Loucy (cell line): Measurements from ENCODE around the gene GATB.

Experiments used
- H2AFZ ChIP-seq: fragments of 200-600 bp; sonication (generic); 2 replicates; pipeline ENCODE4 v1.6.0; 2016; ENCODE audit warnings: antibody characterized with exemption, mild to moderate bottlenecking, low read length, moderate library complexity
- H3F3A ChIP-seq: fragments of 200-600 bp; 2 replicates; pipeline ENCODE4 v1.6.0; 2016; ENCODE audit warnings: antibody characterized with exemption, low read depth, mild to moderate bottlenecking
- H3K27me3 ChIP-seq: fragments of 200-600 bp; sonication (generic); 2 replicates; pipeline ENCODE4 v1.6.1; 2014; ENCODE audit warnings: low read length, mild to moderate bottlenecking; ENCODE audit not compliant: insufficient read depth, poor library complexity, severe bottlenecking
- H3K36me3 ChIP-seq: fragments of 200-600 bp; sonication (generic); 2 replicates; pipeline ENCODE4 v1.6.1; 2016; ENCODE audit warnings: low read length; ENCODE audit not compliant: insufficient read depth
- H3K4me1 ChIP-seq: fragments of 200-600 bp; sonication (generic); 2 replicates; pipeline ENCODE4 v1.5.1; 2014; ENCODE audit warnings: low read length, mild to moderate bottlenecking; ENCODE audit not compliant: insufficient read depth, poor library complexity, severe bottlenecking
- H3K4me2 ChIP-seq: fragments of 200-600 bp; sonication (generic); 2 replicates; pipeline ENCODE4 v1.6.0; 2014; ENCODE audit warnings: antibody characterized with exemption, low read length, low read depth, mild to moderate bottlenecking; ENCODE audit not compliant: poor library complexity, severe bottlenecking
- H3K4me3 ChIP-seq: fragments of 200-600 bp; sonication (generic); 2 replicates; pipeline ENCODE4 v1.5.1; 2014; ENCODE audit warnings: low read length, mild to moderate bottlenecking, mixed read lengths; ENCODE audit not compliant: poor library complexity, severe bottlenecking
- H3K79me2 ChIP-seq: fragments of 200-600 bp; sonication (generic); 2 replicates; pipeline ENCODE4 v1.6.1; 2014; ENCODE audit warnings: low read length; ENCODE audit not compliant: insufficient read depth
- H3K9ac ChIP-seq: fragments of 200-600 bp; sonication (generic); 2 replicates; pipeline ENCODE4 v1.6.0; 2014; ENCODE audit warnings: mild to moderate bottlenecking, low read depth, low read length, moderate library complexity; ENCODE audit not compliant: poor library complexity, severe bottlenecking
- H3K9me2 ChIP-seq: fragments of 200-600 bp; sonication (generic); replicated peaks from 2 replicates; pipeline ENCODE4 v1.6.1; 2016; ENCODE audit warnings: low read depth, low read length, mixed read lengths
- H3K9me3 ChIP-seq: fragments of 200-600 bp; sonication (generic); 2 replicates; pipeline ENCODE4 v1.6.1; 2014; ENCODE audit warnings: mild to moderate bottlenecking, antibody characterized with exemption, low read length, low read depth; ENCODE audit not compliant: insufficient read depth
- H4K20me1 ChIP-seq: fragments of 200-600 bp; sonication (generic); 2 replicates; pipeline ENCODE4 v1.6.0; 2014; ENCODE audit warnings: antibody characterized with exemption, low read length, mild to moderate bottlenecking; ENCODE audit not compliant: insufficient read depth, poor library complexity, severe bottlenecking
- EZH2phosphoT487 ChIP-seq: fragments of 200-600 bp; IDR thresholded peaks from 2 replicates; pipeline ENCODE4 v1.6.1; 2018; ENCODE audit warnings: antibody characterized with exemption, mild to moderate bottlenecking, moderate library complexity, borderline replicate concordance
- TF ChIP-seq, protein P1 (sequence below): fragments of 200-600 bp; sonication (generic); conservative IDR thresholded peaks from 2 replicates; pipeline ENCODE4 v1.5.1; 2014; ENCODE audit warnings: mild to moderate bottlenecking, antibody characterized with exemption, low read length

Gene GATB

DNA sequence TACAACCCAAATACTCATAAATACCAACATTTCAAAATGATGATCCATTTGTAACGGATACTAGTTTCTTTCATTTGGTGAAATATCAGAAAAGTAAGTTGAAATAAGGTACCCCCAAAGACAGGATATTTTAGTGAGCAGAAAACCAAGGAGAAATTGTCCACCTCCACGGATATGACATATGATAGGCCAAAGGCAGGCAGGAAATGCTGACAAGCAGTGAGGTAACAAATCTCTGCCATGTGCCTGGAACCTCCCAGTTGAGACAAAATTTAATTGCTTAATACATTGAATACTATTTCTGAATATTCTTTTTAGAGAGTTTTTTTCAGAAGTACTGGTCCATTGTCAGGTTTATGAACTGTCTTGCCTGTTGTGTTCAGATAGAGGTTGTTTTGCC lies 118.8 kb downstream of the GATB start:
- no peak overlapping the region for H2AFZ ChIP-seq
- no peaks in the 10 kb centered on the region for H3K27me3 ChIP-seq
- no peaks in the 10 kb centered on the region for H3K79me2 ChIP-seq
- no peak overlapping the region for H3K4me2 ChIP-seq
- no peaks in the 10 kb centered on the region for H3K36me3 ChIP-seq
- no peaks in the 10 kb centered on the region for H3F3A ChIP-seq
- H3K9me2 ChIP-seq: no peaks in the 10 kb centered on the region
- H3K4me1 ChIP-seq: no peaks in the 10 kb centered on the region
- no peaks in the 10 kb centered on the region for H3K9me3 ChIP-seq
- H4K20me1 ChIP-seq: no peaks in the 10 kb centered on the region
- TF ChIP-seq, protein P1, sequence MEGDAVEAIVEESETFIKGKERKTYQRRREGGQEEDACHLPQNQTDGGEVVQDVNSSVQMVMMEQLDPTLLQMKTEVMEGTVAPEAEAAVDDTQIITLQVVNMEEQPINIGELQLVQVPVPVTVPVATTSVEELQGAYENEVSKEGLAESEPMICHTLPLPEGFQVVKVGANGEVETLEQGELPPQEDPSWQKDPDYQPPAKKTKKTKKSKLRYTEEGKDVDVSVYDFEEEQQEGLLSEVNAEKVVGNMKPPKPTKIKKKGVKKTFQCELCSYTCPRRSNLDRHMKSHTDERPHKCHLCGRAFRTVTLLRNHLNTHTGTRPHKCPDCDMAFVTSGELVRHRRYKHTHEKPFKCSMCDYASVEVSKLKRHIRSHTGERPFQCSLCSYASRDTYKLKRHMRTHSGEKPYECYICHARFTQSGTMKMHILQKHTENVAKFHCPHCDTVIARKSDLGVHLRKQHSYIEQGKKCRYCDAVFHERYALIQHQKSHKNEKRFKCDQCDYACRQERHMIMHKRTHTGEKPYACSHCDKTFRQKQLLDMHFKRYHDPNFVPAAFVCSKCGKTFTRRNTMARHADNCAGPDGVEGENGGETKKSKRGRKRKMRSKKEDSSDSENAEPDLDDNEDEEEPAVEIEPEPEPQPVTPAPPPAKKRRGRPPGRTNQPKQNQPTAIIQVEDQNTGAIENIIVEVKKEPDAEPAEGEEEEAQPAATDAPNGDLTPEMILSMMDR: no peak
- no peak for TF ChIP-seq EZH2phosphoT487
- no peak overlapping the region for H3K4me3 ChIP-seq
- no peak overlapping the region for H3K9ac ChIP-seq

GRCh38 chr4:151641167-151641566 lies 119.6 kb downstream of the GATB start:
- Histone ChIP-seq H3F3A (no peaks in the 10 kb centered on the region), H3K4me1 (no peaks in the 10 kb centered on the region), H3K27me3 (no peaks in the 10 kb centered on the region), H2AFZ (0 out of 2 replicates have a peak overlapping the region, but pooled peaks have one; percentile 25), H3K4me3 (no peak overlapping the region), H3K9me2 (no peaks in the 10 kb centered on the region), H3K9ac (no peak overlapping the region), H3K9me3 (no peaks in the 10 kb centered on the region), H3K79me2 (no peaks in the 10 kb centered on the region), H4K20me1 (no peaks in the 10 kb centered on the region), H3K36me3 (no peaks in the 10 kb centered on the region), H3K4me2 (no peak overlapping the region)
- no peak for TF ChIP-seq EZH2phosphoT487
- TF ChIP-seq, protein P1: no peak

DNA sequence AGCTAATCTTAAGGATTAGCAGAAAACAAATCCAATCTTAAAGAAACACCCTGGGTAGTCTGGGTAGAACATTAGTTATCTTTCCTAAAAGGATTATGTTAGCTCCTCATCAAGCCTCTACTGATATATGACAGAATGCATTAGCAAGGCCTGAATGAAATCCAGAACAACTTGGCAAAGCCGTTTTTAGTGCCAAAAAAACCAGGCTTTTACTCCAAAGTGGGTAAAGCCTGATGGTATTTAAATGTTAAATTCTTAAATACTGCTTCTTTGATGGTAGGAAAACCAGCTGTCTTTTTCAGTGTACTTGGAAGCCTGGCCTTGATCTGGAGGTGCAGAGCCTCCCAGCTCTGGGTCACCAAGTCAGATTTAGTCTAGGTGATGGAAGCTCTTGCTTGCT lies 120.4 kb downstream of the GATB start:
- no peak for TF ChIP-seq EZH2phosphoT487
- TF ChIP-seq, protein P1: no peak
- no peak overlapping the region for H3K9ac ChIP-seq
- H2AFZ ChIP-seq: no peak overlapping the region
- H3K27me3 ChIP-seq: no peaks in the 10 kb centered on the region
- no peak overlapping the region for H3K4me3 ChIP-seq
- no peaks in the 10 kb centered on the region for H3K4me1 ChIP-seq
- no peak overlapping the region for H3K4me2 ChIP-seq
- H3K9me3 ChIP-seq: no peaks in the 10 kb centered on the region
- no peaks in the 10 kb centered on the region for H3K79me2 ChIP-seq
- no peaks in the 10 kb centered on the region for H3K9me2 ChIP-seq
- no peaks in the 10 kb centered on the region for H3F3A ChIP-seq
- H4K20me1 ChIP-seq: no peaks in the 10 kb centered on the region
- H3K36me3 ChIP-seq: no peaks in the 10 kb centered on the region
